B cell (primary cell): Measurements from ENCODE around the gene SMIM5. TPM values are rescaled to one million over a fixed set of nuclear protein-coding genes. Genes with fewer than 3 reads are reported as not detected.

Experiments
- ATAC-seq: fragments of 200-7000 bp; cut with Tn5 transposase; one replicate; pipeline ENCODE4 v1.10.0; 2021; ENCODE audit warnings: low read depth, mild to moderate bottlenecking, moderate number of reproducible peaks, moderate library complexity
- CTCF ChIA-PET: fragments of 350-600 bp; sonication (Branson Sonifier 250); formaldehyde crosslinking; loops from one replicate; lab custom pipeline; 2021; ENCODE audit warnings: antibody characterized with exemption, inconsistent platforms; lab: Charles Lee
- POLR2A ChIA-PET: fragments of 350-600 bp; sonication (Branson Sonifier 250); formaldehyde crosslinking; loops from one replicate; lab custom pipeline; 2021; ENCODE audit warnings: antibody characterized with exemption; lab: Charles Lee
- DNase-seq: peaks from one replicate; pipeline ENCODE4 v3.0.0; 2013
- H2AFZ ChIP-seq: 2 replicates; pipeline ENCODE4 v1.6.1; 2012; ENCODE audit warnings: mild to moderate bottlenecking, low read depth, low read length; ENCODE audit not compliant: insufficient read depth, poor library complexity, severe bottlenecking
- H3K27ac ChIP-seq, 2 donors: 1 replicate in 1 of 2; 2 replicates in 1 of 2; pipeline ENCODE4 v1.5.1; 2012 to 2013; ENCODE audit warnings: low read length in 2 of 2, mild to moderate bottlenecking in 2 of 2, moderate library complexity in 1 of 2
- H3K27me3 ChIP-seq, 4 experiments: fragments of 200-600 bp in 1 of 4; sonication (generic) in 1 of 4; replicated peaks in 1 of 4; 1 replicate in 2 of 4; 2 replicates in 2 of 4; pipeline versions ENCODE4 v1.6.1 to v1.7.0; 2013 to 2016; ENCODE audit warnings: low read length in 3 of 4, mild to moderate bottlenecking in 2 of 4, mixed read lengths in 1 of 4, moderate library complexity in 1 of 4; ENCODE audit not compliant: insufficient read depth in 4 of 4, control insufficient read depth in 3 of 4; ENCODE audit errors: control extremely low read depth in 1 of 4
- H3K36me3 ChIP-seq, 2 experiments: replicated peaks in 1 of 2; 1 replicate in 1 of 2; 2 replicates in 1 of 2; pipeline versions ENCODE4 v1.6.1 to v1.7.1; 2013; ENCODE audit warnings: low read length in 1 of 2; ENCODE audit not compliant: insufficient read depth in 2 of 2, control insufficient read depth in 1 of 2; ENCODE audit errors: control extremely low read depth in 1 of 2, extremely low read depth in 1 of 2
- H3K4me1 ChIP-seq, 2 donors: fragments of 200-600 bp in 1 of 2; sonication (generic) in 1 of 2; 1 replicate in 1 of 2; 2 replicates in 1 of 2; pipeline versions ENCODE4 v1.5.1 to v1.6.1; 2013 to 2017; ENCODE audit warnings: low read length in 2 of 2; ENCODE audit not compliant: control insufficient read depth in 2 of 2, insufficient read depth in 2 of 2
- H3K4me2 ChIP-seq: replicated peaks from 2 replicates; pipeline ENCODE3; 2012; ENCODE audit warnings: mild to moderate bottlenecking, low read depth, low read length; ENCODE audit not compliant: poor library complexity, severe bottlenecking
- H3K4me3 ChIP-seq, 5 experiments: fragments of 200-600 bp in 1 of 5; sonication (generic) in 1 of 5; 1 replicate in 3 of 5; 2 replicates in 2 of 5; pipeline versions ENCODE4 v1.5.1 to v1.7.0; 2011 to 2016; ENCODE audit warnings: low read length in 4 of 5, mild to moderate bottlenecking in 4 of 5, low read depth in 2 of 5, control low read depth in 1 of 5, moderate library complexity in 1 of 5; ENCODE audit not compliant: insufficient read depth in 1 of 5; ENCODE audit errors: control extremely low read depth in 1 of 5, extremely low read depth in 1 of 5
- H3K79me2 ChIP-seq: fragments of 200-600 bp; sonication (generic); one replicate; pipeline ENCODE4 v1.6.0; 2016; ENCODE audit warnings: low read length; ENCODE audit not compliant: control insufficient read depth, insufficient read depth
- H3K9ac ChIP-seq: fragments of 200-600 bp; sonication (generic); 2 replicates; pipeline ENCODE4 v1.6.1; 2017; ENCODE audit warnings: mild to moderate bottlenecking, low read length, moderate library complexity
- H3K9me3 ChIP-seq, 3 donors: one replicate each; pipeline versions ENCODE4 v1.6.1 to v1.7.1; 2013; ENCODE audit warnings: low read length in 2 of 3; ENCODE audit not compliant: control insufficient read depth in 2 of 3, insufficient read depth in 1 of 3; ENCODE audit errors: control extremely low read depth in 1 of 3
- H4K20me1 ChIP-seq: 2 replicates; pipeline ENCODE4 v1.6.0; 2012; ENCODE audit warnings: mild to moderate bottlenecking, low read length; ENCODE audit not compliant: insufficient read depth, control insufficient read depth, poor library complexity, severe bottlenecking
- H3K27ac Mint-ChIP-seq: one replicate; pipeline ENCODE4 v1.8.0; 2021; ENCODE audit warnings: mixed read lengths
- H3K27me3 Mint-ChIP-seq: one replicate; pipeline ENCODE4 v1.8.0; 2021; ENCODE audit warnings: mixed read lengths
- H3K4me1 Mint-ChIP-seq: one replicate; pipeline ENCODE4 v1.8.0; 2021; ENCODE audit warnings: mixed read lengths
- H3K4me3 Mint-ChIP-seq: one replicate; pipeline ENCODE4 v1.8.0; 2021; ENCODE audit warnings: mixed read lengths
- H3K9me3 Mint-ChIP-seq: one replicate; pipeline ENCODE4 v1.8.0; 2022; ENCODE audit warnings: mixed read lengths; ENCODE audit not compliant: insufficient read depth
- CTCF ChIP-seq: fragments of 200-600 bp; IDR thresholded peaks from one replicate; pipeline ENCODE4 v1.8.0; 2022; ENCODE audit warnings: antibody characterized with exemption, mild to moderate bottlenecking
- EZH2 ChIP-seq: IDR thresholded peaks from 2 replicates; pipeline ENCODE4 v1.6.1; 2012; ENCODE audit warnings: borderline replicate concordance, low read depth, mild to moderate bottlenecking, moderate library complexity, low read length; ENCODE audit not compliant: insufficient read depth, poor library complexity, severe bottlenecking
- WGBS: methylation state at CpG from one replicate; pipeline ENCODE4 v1.1.5; 2013; ENCODE audit warnings: missing lambda C conversion rate; ENCODE audit not compliant: insufficient coverage; 5-methylcytosine and 5-hydroxymethylcytosine counted together
- intact Hi-C: fragments of 100-400 bp; cut with micrococcal nuclease; formaldehyde crosslinking; loops from one replicate; pipeline ENCODE4 v1.10.0; 2022
- polyA plus RNA-seq: library from polyadenylated mRNA; depleted of rRNA; stranded (reverse); fragments of >200 nt; gene quantifications from 2 replicates; pipeline ENCODE4 v1.2.3, GENCODE V29; 2012
- total RNA-seq, 2 donors: library from RNA; stranded (reverse); fragments of 120-200 nt in 1 of 2; gene quantifications; 1 replicate in 1 of 2; 2 replicates in 1 of 2; pipeline versions ENCODE4 v1.2.3 to v1.2.4, GENCODE V29; 2013 to 2022

SMIM5 gene
- total and polyA plus RNA-seq, 2 donors (not counting 1 experiment from before 2014, with no cell fraction given): 0.62 to 7.6 TPM

- H3K27me3 Mint-ChIP-seq: no peaks in the 10 kb centered on the region
- DNase-seq (peak; percentile 82), ATAC-seq (peak; percentile 79)
- TF ChIP-seq CTCF (no peak), EZH2 (no peak)
- H3K4me3 Mint-ChIP-seq: peak overlapping the region; percentile 74
- ChIA-PET POLR2A (interaction anchor here (0.6 kb wide), 2 partner anchors 22 to 23 kb away, joined by 4 to 5 read pairs; partner anchors contain the start of gene RECQL5), CTCF (interaction anchor here (0.5 to 2.4 kb wide), 4 partner anchors 13 to 397 kb away, joined by 3 to 8 read pairs (median 4); partner anchors contain the start of gene SMIM5)
- WGBS: 0% methylated on average over 3 of the region's 6 CpGs
- Histone ChIP-seq H3K36me3 (peaks cover 6 to 53% of the 10 kb centered on the region in 2 experiments), H2AFZ (no peak overlapping the region), H3K4me3 (peak overlapping the region in 2 of 5 experiments; percentile 9 to 12), H3K4me2 (peak overlapping the region; percentile 71), H3K9me3 (no peaks in the 10 kb centered on the region), H3K79me2 (peaks cover 88% of the 10 kb centered on the region), H4K20me1 (peaks cover 67% of the 10 kb centered on the region), H3K9ac (peak overlapping the region; percentile 44), H3K27me3 (no peaks in the 10 kb centered on the region), H3K27ac (peak overlapping the region; percentile 88 to 90), H3K4me1 (peaks cover 47 to 64% of the 10 kb centered on the region in 2 donors)
- intact Hi-C loops: no loop called here
- H3K4me1 Mint-ChIP-seq: peaks cover 64% of the 10 kb centered on the region
- peak overlapping the region; percentile 97 for H3K27ac Mint-ChIP-seq
- H3K9me3 Mint-ChIP-seq: no peaks in the 10 kb centered on the region
These were observed 56.2 kb downstream of the SMIM5 start for GRCh38 chr17:75689441-75689873.

Other genes starting within 250 kb of the SMIM5 start
- 219 and 224 TPM in 2 replicates for gene GRB2, start 227.8 kb upstream of the SMIM5 start, total RNA-seq
- 114 and 152 TPM in 2 replicates for gene GRB2, start 227.8 kb upstream of the SMIM5 start, polyA plus RNA-seq
- 112 and 139 TPM in 2 replicates for gene TMEM94, start 176.8 kb upstream of the SMIM5 start, total RNA-seq
- gene TMEM94, start 176.8 kb upstream of the SMIM5 start, polyA plus RNA-seq: 140 and 158 TPM in 2 replicates
- gene CASKIN2, start 117.9 kb upstream of the SMIM5 start, total RNA-seq: 0.37 and 0.97 TPM in 2 replicates
- gene CASKIN2, start 117.9 kb upstream of the SMIM5 start, polyA plus RNA-seq: 0.27 and 1.00 TPM in 2 replicates
- 29.7 and 33.0 TPM in 2 replicates for gene TSEN54, start 116.9 kb upstream of the SMIM5 start, total RNA-seq
- 26.3 and 45.9 TPM in 2 replicates for gene TSEN54, start 116.9 kb upstream of the SMIM5 start, polyA plus RNA-seq
- 39.7 and 40.6 TPM in 2 replicates for gene LLGL2, start 107.7 kb upstream of the SMIM5 start, total RNA-seq
- 35.3 and 52.0 TPM in 2 replicates for gene LLGL2, start 107.7 kb upstream of the SMIM5 start, polyA plus RNA-seq
- gene MYO15B, start 45.6 kb upstream of the SMIM5 start, total RNA-seq: 452 and 460 TPM in 2 replicates
- gene MYO15B, start 45.6 kb upstream of the SMIM5 start, polyA plus RNA-seq: 619 and 1,019 TPM in 2 replicates
- gene RECQL5, start 33.7 kb downstream of the SMIM5 start, total RNA-seq: 56.6 and 58.5 TPM in 2 replicates
- gene RECQL5, start 33.7 kb downstream of the SMIM5 start, polyA plus RNA-seq: 40.3 and 70.5 TPM in 2 replicates
- 148 and 174 TPM in 2 replicates for gene SAP30BP, start 33.9 kb downstream of the SMIM5 start, total RNA-seq
- gene SAP30BP, start 33.9 kb downstream of the SMIM5 start, polyA plus RNA-seq: 143 and 189 TPM in 2 replicates
- gene ITGB4, start 88.0 kb downstream of the SMIM5 start, total RNA-seq: 0.81 and 1.1 TPM in 2 replicates
- gene ITGB4, start 88.0 kb downstream of the SMIM5 start, polyA plus RNA-seq: 0.12 and 0.27 TPM in 2 replicates
- 29.8 and 33.9 TPM in 2 replicates for gene GALK1, start 131.8 kb downstream of the SMIM5 start, total RNA-seq
- gene GALK1, start 131.8 kb downstream of the SMIM5 start, polyA plus RNA-seq: 25.7 and 37.4 TPM in 2 replicates
- gene UNK, start 151.4 kb downstream of the SMIM5 start, total RNA-seq: 70.3 and 82.3 TPM in 2 replicates
- gene UNK, start 151.4 kb downstream of the SMIM5 start, polyA plus RNA-seq: 35.5 and 41.4 TPM in 2 replicates
- 107 and 114 TPM in 2 replicates for gene UNC13D, start 211.0 kb downstream of the SMIM5 start, total RNA-seq
- 78.2 and 101 TPM in 2 replicates for gene UNC13D, start 211.0 kb downstream of the SMIM5 start, polyA plus RNA-seq
- 132 and 140 TPM in 2 replicates for gene WBP2, start 221.9 kb downstream of the SMIM5 start, total RNA-seq
- 82.0 and 88.6 TPM in 2 replicates for gene WBP2, start 221.9 kb downstream of the SMIM5 start, polyA plus RNA-seq
- 5.3 and 6.4 TPM in 2 replicates for gene TRIM47, start 245.1 kb downstream of the SMIM5 start, total RNA-seq
- gene TRIM47, start 245.1 kb downstream of the SMIM5 start, polyA plus RNA-seq: 2.3 and 8.3 TPM in 2 replicates